GM13976 (cell line): Measurements from ENCODE around the gene ALOX15B.

Source experiments
- DNase-seq: peaks from one replicate; pipeline ENCODE4 v3.0.0; 2012; ENCODE audit warnings: low spot score
- CTCF ChIP-seq: IDR thresholded peaks from 2 replicates; pipeline ENCODE4 v1.5.1; 2012; ENCODE audit warnings: borderline replicate concordance, mild to moderate bottlenecking; ENCODE audit not compliant: insufficient read depth; ENCODE audit errors: extremely low read depth, missing control alignments, control extremely low read depth
- in situ Hi-C: fragments of 300-500 bp; cut with MboI; formaldehyde crosslinking; loops from one replicate; pipeline ENCODE4 v1.12.0; 2022; ENCODE audit warnings: low sequenced_read_pairs, mixed read lengths, inconsistent platforms; ENCODE audit not compliant: unreplicated experiment

The ALOX15B gene

GRCh38 chr17:8013731-8014557 lies 24.9 kb upstream of the ALOX15B start:
- in situ Hi-C loops = no loop called here
- no peak for DNase-seq
- no peak for TF ChIP-seq CTCF

- TF ChIP-seq CTCF = no peak
- in situ Hi-C loops = no loop called here
- no peak for DNase-seq
Observed at GRCh38 chr17:8014558-8014850, 24.4 kb upstream of the ALOX15B start.

- no peak for TF ChIP-seq CTCF
- in situ Hi-C loops = no loop called here
- DNase-seq = no peak
Observed at GRCh38 chr17:8015236-8015956, 23.5 kb upstream of the ALOX15B start.

GRCh38 chr17:8015957-8016631 lies 22.8 kb upstream of the ALOX15B start:
- TF ChIP-seq CTCF = no peak
- in situ Hi-C loops = no loop called here
- no peak for DNase-seq

- peak; percentile 69 for TF ChIP-seq CTCF
- peak; percentile 74 for DNase-seq
- in situ Hi-C loops = no loop called here
Observed at GRCh38 chr17:8016632-8017424, 22.0 kb upstream of the ALOX15B start.

GRCh38 chr17:8018436-8018835 lies 20.4 kb upstream of the ALOX15B start:
- in situ Hi-C loops = no loop called here
- DNase-seq = no peak
- no peak for TF ChIP-seq CTCF
